ENCODE data around the gene IGSF6. TPM values are rescaled to one million over a fixed set of nuclear protein-coding genes. Genes with fewer than 3 reads are reported as not detected.

Gene IGSF6
- total and polyA plus RNA-seq, 2 of the 8 experiments (the other 6 are each of a cell fraction or from before 2014, with no cell fraction given), result not detected

- Histone ChIP-seq H2BK15ac (ENCODE audit: low read length) (no peak overlapping the region), H3K4me2 (ENCODE audit: insufficient read depth in 1 of 2, low read depth in 2 of 2, low read length in 2 of 2) (no peak overlapping the region), H3K23ac (ENCODE audit: insufficient read length) (no peak overlapping the region), H3K9ac (replicated peaks in 1 of 4; ENCODE audit: extremely low read depth in 1 of 4, low read depth in 3 of 4, low read length in 3 of 4) (no peak overlapping the region), H3K4me3 (ENCODE audit: extremely low read depth in 1 of 4, insufficient read depth in 2 of 4, low read depth in 3 of 4, low read length in 4 of 4) (no peak overlapping the region), H3K79me2 (ENCODE audit: control insufficient read depth in 1 of 2, insufficient read depth in 2 of 2, low read length in 2 of 2) (peaks cover 0 to 2% of the 10 kb centered on the region in 2 experiments; a peak in 1 of 4 replicates), H3K27ac (ENCODE audit: low read depth, low read length) (no peak overlapping the region), H4K8ac (ENCODE audit: extremely low read depth, insufficient read depth, low read length) (no peak overlapping the region), H2AK5ac (ENCODE audit: low read depth, low read length) (no peak overlapping the region), H3K56ac (replicated peaks; ENCODE audit: insufficient read length, low read depth, low read length) (no peak overlapping the region), H3K27me3 (replicated peaks in 1 of 4; ENCODE audit: control insufficient read depth in 3 of 4, extremely low read depth in 1 of 4, insufficient read depth in 3 of 4, low read length in 3 of 4) (no peaks in the 10 kb centered on the region), H2BK120ac (replicated peaks; ENCODE audit: low read depth, low read length) (no peak overlapping the region), H3K23me2 (ENCODE audit: low read depth, low read length) (no peaks in the 10 kb centered on the region; the same call in 1 of the 2 replicates), H2BK12ac (ENCODE audit: low read depth, low read length) (no peak overlapping the region), H2BK5ac (ENCODE audit: low read depth, low read length) (no peak overlapping the region), H3K79me1 (ENCODE audit: low read depth, low read length) (no peaks in the 10 kb centered on the region; the same call in 1 of the 2 replicates), H2AFZ (ENCODE audit: low read length) (no peak overlapping the region), H2BK20ac (ENCODE audit: low read length) (no peak overlapping the region), H3K14ac (ENCODE audit: insufficient read length) (no peak overlapping the region), H3K9me3 (ENCODE audit: insufficient read depth in 2 of 2, low read depth in 1 of 2, low read length in 1 of 2) (no peaks in the 10 kb centered on the region), H4K5ac (ENCODE audit: insufficient read length, low read depth, low read length) (no peak overlapping the region), H3K36me3 (ENCODE audit: control insufficient read depth in 2 of 4, insufficient read depth in 4 of 4, low read length in 3 of 4) (peaks cover 0 to 29% (median 13%) of the 10 kb centered on the region in 4 experiments; a peak in 4 of 8 replicates), H3K18ac (ENCODE audit: extremely low read depth, low read length) (no peak overlapping the region), H4K91ac (replicated peaks; ENCODE audit: insufficient read length, low read length) (no peak overlapping the region), H3K4me1 (replicated peaks in 1 of 4; ENCODE audit: control insufficient read depth in 3 of 4, insufficient read depth in 4 of 4, low read length in 3 of 4) (no peaks in the 10 kb centered on the region), H3K4ac (replicated peaks; ENCODE audit: insufficient read length, low read depth, low read length) (no peak overlapping the region), H4K20me1 (replicated peaks in 1 of 2; ENCODE audit: control insufficient read depth in 1 of 2, insufficient read depth in 2 of 2, low read length in 2 of 2) (no peaks in the 10 kb centered on the region)
- WGBS, 2 experiments (ENCODE audit: extremely low coverage in 1 of 2, insufficient coverage in 1 of 2, insufficient read length in 1 of 2, insufficient replicate concordance in 2 of 2, low coverage in 1 of 2, low lambda C conversion rate in 2 of 2, missing lambda C conversion rate in 1 of 2), result 88% methylated on average over 1 of the region's 1 CpG; no CpG with 5 or more reads in 1 of the 2 experiments
- DNase-seq (ENCODE audit: low read depth in 1 of 2, low spot score in 2 of 2) (no peak), FAIRE-seq (no peak)
- TF ChIP-seq SP1 (IDR thresholded peaks at IDR 0.05; ENCODE audit: low read depth, low read length) (no peak), SRF (IDR thresholded peaks at IDR 0.05; ENCODE audit: low read depth, low read length) (no peak), HDAC2 (IDR thresholded peaks at IDR 0.05; ENCODE audit: borderline replicate concordance in 1 of 2, low read depth in 2 of 2, low read length in 2 of 2) (no peak), BACH1 (IDR thresholded peaks at IDR 0.05; ENCODE audit: low read length) (no peak), RFX5 (IDR thresholded peaks at IDR 0.05; ENCODE audit: borderline replicate concordance, low read depth, low read length) (no peak), ZNF274 (IDR thresholded peaks at IDR 0.05; ENCODE audit: borderline replicate concordance, extremely low read depth, low read length) (no peak), YY1 (IDR thresholded peaks at IDR 0.05; ENCODE audit: low read depth, low read length) (no peak), RAD21 (IDR thresholded peaks at IDR 0.05 in 1 of 2, conservative IDR thresholded peaks at IDR 0.05 in 1 of 2; ENCODE audit: low read depth in 2 of 2, low read length in 2 of 2) (no peak), SUZ12 (IDR thresholded peaks at IDR 0.05; ENCODE audit: low read length) (no peak), EP300 (IDR thresholded peaks at IDR 0.05; ENCODE audit: borderline replicate concordance in 1 of 2, low read depth in 2 of 2, low read length in 2 of 2) (no peak)
- ChIA-PET CTCF (ENCODE audit: partially characterized antibody) (interaction anchor here (1.0 to 1.4 kb wide), 2 partner anchors 11 to 35 kb away, joined by 3 to 5 read pairs; no protein-coding TSS in a partner anchor), POLR2A (ENCODE audit: partially characterized antibody) (interaction anchor here (0.6 to 1.3 kb wide), 2 partner anchors 23 to 67 kb away, joined by 3 to 4 read pairs; partner anchors contain the start of gene METTL9)
Observed at GRCh38 chr16:21622545-21622944, 29.9 kb downstream of the IGSF6 start.
